Trophoblast cell (in vitro differentiated cells and primary cell): ENCODE results near the gene HIRA.
A peak's percentile ranks its signal among the peaks of the same experiment; 100 is the strongest.

Experiments
- DNase-seq, 2 donors: peaks; one replicate each; pipeline ENCODE4 v3.0.0-alpha.2; 2016
- H2AFZ ChIP-seq: 2 replicates; pipeline ENCODE4 v1.6.1; 2013; ENCODE audit warnings: low read length, moderate library complexity, mild to moderate bottlenecking; ENCODE audit not compliant: insufficient read depth, poor library complexity
- H2AK5ac ChIP-seq: 2 replicates; pipeline ENCODE4 v1.6.1; 2013; ENCODE audit warnings: mild to moderate bottlenecking, low read length
- H2BK120ac ChIP-seq: 2 replicates; pipeline ENCODE4 v1.6.1; 2013; ENCODE audit warnings: low read length, mild to moderate bottlenecking, moderate library complexity; ENCODE audit not compliant: insufficient read depth, poor library complexity
- H2BK12ac ChIP-seq: 2 replicates; pipeline ENCODE4 v1.6.1; 2013; ENCODE audit warnings: mild to moderate bottlenecking, low read length, moderate library complexity
- H2BK5ac ChIP-seq: 2 replicates; pipeline ENCODE4 v1.6.1; 2013; ENCODE audit warnings: low read length, low read depth, moderate library complexity, mild to moderate bottlenecking; ENCODE audit not compliant: poor library complexity
- H3K14ac ChIP-seq: 2 replicates; pipeline ENCODE4 v1.6.1; 2013; ENCODE audit warnings: mild to moderate bottlenecking, low read length
- H3K18ac ChIP-seq: 2 replicates; pipeline ENCODE4 v1.6.1; 2013; ENCODE audit warnings: mild to moderate bottlenecking, low read length
- H3K23ac ChIP-seq: 2 replicates; pipeline ENCODE4 v1.6.1; 2013; ENCODE audit warnings: low read length
- H3K27ac ChIP-seq: 2 replicates; pipeline ENCODE4 v1.5.1; 2013; ENCODE audit warnings: low read depth, mild to moderate bottlenecking, inconsistent platforms, low read length, moderate library complexity
- H3K27me3 ChIP-seq: 2 replicates; pipeline ENCODE4 v1.6.1; 2013; ENCODE audit warnings: inconsistent platforms, mild to moderate bottlenecking, low read length, moderate library complexity; ENCODE audit not compliant: insufficient read depth
- H3K36me3 ChIP-seq, 2 experiments: 1 replicate in 1 of 2; 2 replicates in 1 of 2; pipeline ENCODE4 v1.6.1; 2013; ENCODE audit warnings: low read length in 2 of 2, mild to moderate bottlenecking in 2 of 2, moderate library complexity in 1 of 2; ENCODE audit not compliant: insufficient read depth in 2 of 2, control insufficient read depth in 1 of 2
- H3K4ac ChIP-seq: 2 replicates; pipeline ENCODE4 v1.6.1; 2013; ENCODE audit warnings: low read depth, mild to moderate bottlenecking, low read length, moderate library complexity
- H3K4me1 ChIP-seq, 2 experiments: 1 replicate in 1 of 2; 2 replicates in 1 of 2; pipeline ENCODE4 v1.6.1; 2013; ENCODE audit warnings: low read length in 2 of 2, mild to moderate bottlenecking in 2 of 2, moderate library complexity in 1 of 2; ENCODE audit not compliant: insufficient read depth in 2 of 2, control insufficient read depth in 1 of 2
- H3K4me2 ChIP-seq: 2 replicates; pipeline ENCODE4 v1.6.1; 2013; ENCODE audit warnings: inconsistent platforms, mild to moderate bottlenecking, low read length, moderate library complexity
- H3K4me3 ChIP-seq: 2 replicates; pipeline ENCODE4 v1.5.1; 2013; ENCODE audit warnings: mild to moderate bottlenecking, low read depth, low read length, inconsistent platforms
- H3K79me1 ChIP-seq: one replicate; pipeline ENCODE4 v1.6.1; 2013; ENCODE audit warnings: low read length
- H3K79me2 ChIP-seq: 2 replicates; pipeline ENCODE4 v1.6.1; 2013; ENCODE audit warnings: low read length, mild to moderate bottlenecking; ENCODE audit not compliant: control insufficient read depth, insufficient read depth, poor library complexity
- H3K9ac ChIP-seq: 2 replicates; pipeline ENCODE4 v1.6.1; 2013; ENCODE audit warnings: mild to moderate bottlenecking, low read length
- H3K9me3 ChIP-seq: 2 replicates; pipeline ENCODE4 v1.6.1; 2013; ENCODE audit warnings: low read depth, mild to moderate bottlenecking, control low read depth, inconsistent platforms, low read length; ENCODE audit not compliant: insufficient read depth
- H4K12ac ChIP-seq: 2 replicates; pipeline ENCODE4 v1.6.1; 2013; ENCODE audit warnings: low read depth, mild to moderate bottlenecking, low read length, moderate library complexity
- H4K8ac ChIP-seq: 2 replicates; pipeline ENCODE4 v1.6.1; 2013; ENCODE audit warnings: low read depth, mild to moderate bottlenecking, low read length, moderate library complexity
- H4K91ac ChIP-seq: one replicate; pipeline ENCODE4 v1.6.1; 2013; ENCODE audit warnings: low read depth, mild to moderate bottlenecking, low read length, moderate library complexity
- WGBS: extraction: QIAGEN DNeasy Blood & Tissue Kit; methylation state at CpG from one replicate; pipeline ENCODE4 v1.1.7; 2013; ENCODE audit warnings: missing lambda C conversion rate; ENCODE audit not compliant: insufficient read length, insufficient coverage; ENCODE audit errors: extremely low coverage; 5-methylcytosine and 5-hydroxymethylcytosine counted together

HIRA gene

DNA sequence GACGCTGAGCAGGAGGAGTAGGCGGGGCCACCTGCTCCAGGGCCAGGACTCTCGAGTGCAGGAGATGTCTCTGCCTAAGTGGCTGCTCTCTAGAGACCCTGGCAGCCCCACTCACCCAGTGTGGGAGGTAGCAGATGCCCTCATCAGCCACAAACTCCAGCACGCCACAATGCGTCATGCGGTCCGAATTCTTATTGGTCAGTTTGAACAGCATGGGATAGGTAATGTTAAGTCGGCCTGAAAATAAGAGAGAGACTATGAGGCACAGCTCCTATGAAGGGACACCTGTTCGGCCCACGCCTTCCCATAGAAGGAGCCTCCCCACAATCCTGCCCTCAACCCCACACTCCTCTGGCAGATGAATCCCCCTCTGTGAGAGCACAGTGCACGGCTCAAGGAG, 40.0 kb upstream of the HIRA start:
- no peak for DNase-seq
- no peak overlapping the region for H2AFZ ChIP-seq
- H2BK120ac ChIP-seq = no peak overlapping the region

DNA sequence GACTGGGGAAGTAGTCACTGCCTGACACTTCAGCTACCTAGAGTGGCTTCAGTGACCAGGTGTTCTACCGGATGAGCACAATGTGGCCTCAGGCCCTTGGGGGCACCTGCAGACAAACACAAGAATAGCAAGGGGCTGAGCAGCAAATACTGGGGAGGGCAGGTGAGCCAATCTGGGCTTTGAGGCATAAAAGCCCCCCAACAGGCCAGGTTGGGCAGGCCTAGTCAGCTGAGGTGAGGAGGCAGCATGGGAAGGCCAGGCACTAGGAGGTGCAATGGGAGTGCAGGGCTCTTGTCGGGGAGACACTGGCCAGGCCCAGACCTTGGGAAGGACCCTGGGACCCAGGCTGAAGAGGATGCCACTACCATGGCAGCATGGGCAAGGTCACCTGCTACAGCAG, 38.5 kb upstream of the HIRA start:
- no peaks in the 10 kb centered on the region for H3K27me3 ChIP-seq
- no peak overlapping the region for H2AFZ ChIP-seq
- no peak overlapping the region for H2BK12ac ChIP-seq
- no peaks in the 10 kb centered on the region for H3K9me3 ChIP-seq
- no peak overlapping the region for H4K12ac ChIP-seq
- H3K14ac ChIP-seq = no peak overlapping the region
- no peak overlapping the region for H4K8ac ChIP-seq
- H2BK5ac ChIP-seq = no peak overlapping the region
- no CpG with 5 or more reads among the region's 2 CpGs for WGBS
- no peak overlapping the region for H3K18ac ChIP-seq
- H3K79me1 ChIP-seq = no peaks in the 10 kb centered on the region
- no peak overlapping the region for H4K91ac ChIP-seq
- no peak overlapping the region for H2BK120ac ChIP-seq
- no peak overlapping the region for H2AK5ac ChIP-seq
- H3K36me3 ChIP-seq = peaks cover 79 to 87% of the 10 kb centered on the region in 2 experiments
- no peak overlapping the region for H3K23ac ChIP-seq
- H3K79me2 ChIP-seq = no peaks in the 10 kb centered on the region
- H3K9ac ChIP-seq = no peak overlapping the region
- H3K4me2 ChIP-seq = no peak overlapping the region
- H3K27ac ChIP-seq = no peak overlapping the region
- no peak overlapping the region for H3K4me3 ChIP-seq
- no peak overlapping the region for H3K4ac ChIP-seq
- no peak for DNase-seq
- H3K4me1 ChIP-seq = peaks cover 0 to 1% of the 10 kb centered on the region in 2 experiments

More for the DNA sequence above, 40.0 kb upstream of the HIRA start:
- Histone ChIP-seq H2AK5ac (no peak overlapping the region), H3K79me2 (peaks cover 2% of the 10 kb centered on the region), H3K9me3 (no peaks in the 10 kb centered on the region), H3K4me2 (no peak overlapping the region), H3K9ac (no peak overlapping the region), H2BK5ac (no peak overlapping the region), H3K14ac (no peak overlapping the region), H3K27ac (no peak overlapping the region), H3K18ac (no peak overlapping the region), H2BK12ac (no peak overlapping the region), H3K79me1 (no peaks in the 10 kb centered on the region), H3K4ac (no peak overlapping the region), H3K4me3 (no peak overlapping the region), H3K36me3 (peaks cover 75 to 82% of the 10 kb centered on the region in 2 experiments), H3K27me3 (no peaks in the 10 kb centered on the region), H4K91ac (no peak overlapping the region), H4K12ac (no peak overlapping the region), H3K4me1 (no peaks in the 10 kb centered on the region), H3K23ac (no peak overlapping the region), H4K8ac (no peak overlapping the region)
- no CpG with 5 or more reads among the region's 11 CpGs for WGBS

DNA sequence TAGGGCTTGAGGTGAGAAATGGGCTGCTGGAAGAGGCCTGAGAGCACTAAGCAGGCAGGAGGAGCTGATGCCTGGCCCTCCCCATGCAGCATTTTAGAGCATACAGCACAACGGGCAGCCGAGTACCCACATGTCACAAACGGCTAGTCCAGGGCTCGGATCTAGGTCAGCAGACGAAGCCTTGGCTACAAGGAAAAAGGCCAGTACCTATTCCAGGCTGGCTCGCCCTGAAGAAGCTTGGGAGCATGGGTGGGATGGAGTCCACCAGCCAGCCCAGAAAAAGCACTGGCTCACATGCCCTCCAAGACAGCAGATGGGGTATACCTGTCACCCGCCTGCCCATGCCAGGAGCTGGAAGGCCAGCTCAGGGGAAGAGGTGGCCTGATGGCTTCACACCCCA, 37.9 kb upstream of the HIRA start:
- Histone ChIP-seq H3K9me3 (no peaks in the 10 kb centered on the region), H3K4me3 (peak overlapping the region; percentile 6), H3K18ac (no peak overlapping the region), H4K8ac (no peak overlapping the region), H3K79me2 (no peaks in the 10 kb centered on the region), H3K79me1 (no peaks in the 10 kb centered on the region), H4K12ac (no peak overlapping the region), H3K23ac (no peak overlapping the region), H3K4ac (no peak overlapping the region), H2AK5ac (no peak overlapping the region), H3K27me3 (no peaks in the 10 kb centered on the region), H3K9ac (no peak overlapping the region), H2BK12ac (no peak overlapping the region), H3K14ac (no peak overlapping the region), H3K4me2 (no peak overlapping the region), H3K4me1 (peaks cover 3 to 7% of the 10 kb centered on the region in 2 experiments), H2BK5ac (no peak overlapping the region), H2BK120ac (no peak overlapping the region), H3K36me3 (peaks cover 75 to 86% of the 10 kb centered on the region in 2 experiments), H4K91ac (no peak overlapping the region), H2AFZ (no peak overlapping the region), H3K27ac (no peak overlapping the region)
- no peak for DNase-seq
- no CpG with 5 or more reads among the region's 7 CpGs for WGBS

DNA sequence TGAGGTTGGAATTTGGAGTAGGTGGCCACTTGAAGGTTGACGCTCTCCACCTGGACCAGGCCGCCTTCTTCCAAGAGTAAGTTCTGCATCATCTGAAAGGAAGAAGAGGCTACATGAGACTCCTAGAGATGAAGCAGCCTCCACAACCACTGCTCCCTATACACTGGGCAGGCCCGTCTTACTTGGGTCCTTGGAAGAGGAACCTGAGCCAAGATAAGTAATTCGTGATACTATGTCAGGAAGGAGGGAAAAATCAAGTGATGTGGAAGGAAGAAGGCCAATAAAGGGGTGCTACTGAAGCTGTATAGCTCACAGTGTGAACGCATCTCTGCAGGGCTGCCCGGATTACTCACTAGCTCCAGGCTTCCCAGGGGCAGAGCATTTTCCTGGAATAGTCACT, 36.4 kb upstream of the HIRA start:
- Histone ChIP-seq H3K79me2 (no peaks in the 10 kb centered on the region), H2AK5ac (no peak overlapping the region), H2AFZ (no peak overlapping the region), H3K18ac (no peak overlapping the region), H3K4me1 (peaks cover 7 to 11% of the 10 kb centered on the region in 2 experiments), H3K27me3 (no peaks in the 10 kb centered on the region), H4K8ac (no peak overlapping the region), H2BK120ac (no peak overlapping the region), H2BK12ac (no peak overlapping the region), H3K4ac (no peak overlapping the region), H4K12ac (no peak overlapping the region), H3K4me3 (no peak overlapping the region), H4K91ac (no peak overlapping the region), H3K23ac (no peak overlapping the region), H3K27ac (no peak overlapping the region), H2BK5ac (no peak overlapping the region), H3K14ac (no peak overlapping the region), H3K79me1 (peaks cover 2% of the 10 kb centered on the region), H3K9ac (no peak overlapping the region), H3K4me2 (no peak overlapping the region), H3K9me3 (no peaks in the 10 kb centered on the region), H3K36me3 (peaks cover 63 to 73% of the 10 kb centered on the region in 2 experiments)
- no CpG with 5 or more reads among the region's 6 CpGs for WGBS
- DNase-seq = no peak
